ENCODE results near the gene G6PC1.

- TF ChIP-seq EGR1 (IDR thresholded peaks at IDR 0.05), result no peak
- TF ChIP-seq MAX (IDR thresholded peaks at IDR 0.05), result no peak
- no peak for TF ChIP-seq REST (IDR thresholded peaks at IDR 0.05; ENCODE audit: low read depth)
- no peak for TF ChIP-seq EP300 (IDR thresholded peaks at IDR 0.05; ENCODE audit: borderline replicate concordance)
- no peak for TF ChIP-seq RAD21 (IDR thresholded peaks at IDR 0.05; ENCODE audit: low read depth)
- no peak for TF ChIP-seq FOXM1 (IDR thresholded peaks at IDR 0.05; ENCODE audit: borderline replicate concordance, low read depth)
- no peak for TF ChIP-seq CREB1 (IDR thresholded peaks at IDR 0.05; ENCODE audit: low read depth)
- TF ChIP-seq TAF1 (IDR thresholded peaks at IDR 0.05; ENCODE audit: low read depth), result no peak
- TF ChIP-seq USF1 (IDR thresholded peaks at IDR 0.05), result no peak
Measured at GRCh38 chr17:42883802-42884558, 16.6 kb upstream of the G6PC1 start.

Measured in Ishikawa (cell line).